GM21390 (cell line): ENCODE results near the gene FANK1.
A peak's percentile ranks its signal among the peaks of the same experiment; 100 is the strongest.

Source experiments
- ATAC-seq: cut with Tn5 transposase; IDR thresholded peaks from one replicate; pipeline ENCODE4 v1.9.1; 2021; ENCODE audit not compliant: unreplicated experiment

FANK1 gene

DNA sequence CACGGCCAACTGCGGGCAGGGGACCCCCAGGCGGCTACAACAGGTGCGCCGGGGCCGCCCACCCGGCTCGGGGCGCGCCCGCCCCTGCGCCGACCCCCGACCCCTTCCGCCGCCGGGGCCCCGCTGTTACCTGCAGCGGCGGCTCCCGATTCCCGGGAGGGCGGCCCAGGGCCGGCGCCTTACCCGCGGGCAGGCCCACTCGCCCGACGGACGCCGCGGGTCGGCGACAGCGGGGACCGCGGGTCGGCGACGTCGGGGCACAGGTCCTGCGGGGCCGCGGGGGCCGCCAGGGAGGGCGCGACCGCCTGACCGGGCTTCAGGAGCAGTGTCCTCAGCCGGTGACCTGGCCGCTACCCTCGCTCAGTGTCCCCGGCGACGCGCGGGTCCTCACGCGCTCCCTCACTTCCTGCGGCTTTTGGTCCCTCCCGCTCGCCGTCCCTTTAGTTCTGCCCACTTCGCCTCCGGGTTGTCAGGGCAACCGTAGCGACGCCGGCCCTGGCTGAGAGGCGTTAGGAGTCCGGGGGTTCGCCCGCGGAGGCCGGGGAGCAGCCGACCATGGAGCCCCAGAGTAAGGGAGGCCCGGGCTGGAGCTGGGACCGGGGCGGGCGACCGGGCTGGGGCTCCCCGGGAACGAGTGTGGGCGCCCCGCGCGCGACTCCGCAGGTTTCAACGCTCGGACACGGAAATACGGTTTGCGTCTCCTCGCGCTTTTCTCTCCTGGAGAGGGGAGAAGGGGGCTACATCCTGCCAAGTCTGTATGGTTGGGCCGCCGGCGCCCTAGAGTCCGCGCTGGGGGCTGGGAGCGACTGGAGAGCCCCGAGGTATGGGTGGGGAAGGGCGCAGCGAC, at the start of gene FANK1:
Gene FANK1, plus strand, starts transcription at position 477 of the 847 bp plus-strand sequence. Its CDS starts 79 bp downstream, at position 556.
- ATAC-seq: peak; percentile 86

DNA sequence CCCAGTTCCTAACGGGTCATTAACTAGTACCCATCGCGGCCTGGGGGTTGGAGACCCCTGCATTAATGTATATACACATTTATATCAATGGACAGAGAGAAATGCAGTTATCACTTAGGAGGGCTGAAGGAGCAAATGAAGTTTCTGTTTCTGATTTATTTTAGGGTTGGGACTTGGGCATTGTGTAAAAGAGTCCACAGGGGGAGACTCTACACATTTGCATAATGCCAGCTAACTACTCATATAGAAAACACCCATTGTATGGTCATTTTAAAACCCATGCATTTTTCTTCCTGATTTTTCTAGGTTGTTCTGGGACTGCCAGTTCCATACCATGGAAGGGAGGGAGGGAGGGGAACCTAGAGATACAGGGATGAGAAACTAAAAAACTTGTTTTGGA, 49.5 kb upstream of the FANK1 start:
- no peak for ATAC-seq

GRCh38 chr10:125848371-125848770, 48.0 kb upstream of the FANK1 start:
- no peak for ATAC-seq

- ATAC-seq: no peak
These were observed 47.5 kb upstream of the FANK1 start for GRCh38 chr10:125848857-125849256.

DNA sequence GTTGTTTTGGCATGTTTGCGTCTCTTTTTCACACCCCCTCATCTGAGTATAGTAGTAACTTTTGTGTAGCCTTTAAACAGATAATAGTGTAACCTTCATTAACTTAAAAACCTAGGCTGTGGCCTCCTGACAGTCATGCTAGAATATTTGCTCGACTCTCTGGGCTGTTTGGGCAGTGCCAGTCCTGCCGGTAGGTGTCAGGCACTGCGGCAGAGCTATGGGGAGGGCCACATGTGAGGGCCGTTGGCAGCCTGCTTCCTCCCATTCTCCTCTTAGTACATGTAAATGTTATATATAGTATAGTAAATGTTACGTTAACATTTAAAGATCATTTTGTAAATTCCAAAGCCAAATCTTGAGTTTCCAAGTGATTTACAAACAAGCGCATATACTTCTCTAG, 46.9 kb upstream of the FANK1 start:
- no peak for ATAC-seq

DNA sequence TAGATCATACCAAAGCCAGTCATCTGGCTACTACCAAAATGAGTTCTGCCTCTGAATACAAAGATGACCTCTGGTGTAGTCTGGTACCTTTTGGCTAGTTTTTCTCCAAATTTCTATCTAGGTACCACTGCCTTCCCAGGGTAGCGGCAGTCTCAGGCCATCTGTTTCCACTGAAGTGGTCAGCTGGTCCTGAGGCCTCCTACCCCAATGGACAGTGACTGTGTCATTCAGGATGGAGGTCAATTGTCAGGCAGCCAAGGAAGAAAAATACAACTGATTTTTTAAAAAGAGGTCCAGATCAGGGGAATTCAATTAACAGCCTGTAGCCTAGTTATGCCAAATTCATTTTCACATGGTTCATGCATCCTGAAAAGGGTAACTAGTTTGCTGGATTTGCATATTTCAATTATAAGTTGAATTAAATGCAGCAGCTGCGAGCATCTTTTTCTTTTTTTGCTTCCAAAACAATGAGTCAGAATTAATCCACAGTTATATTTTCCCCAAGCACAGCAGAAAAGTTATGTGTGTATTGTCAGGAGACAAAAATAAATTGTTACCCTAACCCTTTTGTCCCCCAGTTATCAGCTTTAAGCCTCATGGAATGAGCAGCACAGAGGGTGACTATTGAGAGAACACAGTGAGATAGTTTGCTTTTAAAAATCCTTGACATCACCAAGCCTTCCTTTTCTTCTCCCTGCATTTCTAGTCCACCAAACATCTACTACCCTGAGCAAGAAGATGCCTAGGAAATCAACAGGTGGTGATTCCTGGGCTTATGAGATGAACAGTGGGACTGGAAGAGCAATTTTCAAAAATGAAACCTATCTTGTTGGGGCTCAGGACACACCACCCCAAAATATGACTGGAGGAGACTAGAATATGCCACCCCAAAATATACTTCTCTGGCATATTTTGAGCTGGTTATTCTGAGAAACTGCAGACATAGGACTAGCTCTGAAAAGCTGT, 45.3 kb upstream of the FANK1 start:
- no peak for ATAC-seq

DNA sequence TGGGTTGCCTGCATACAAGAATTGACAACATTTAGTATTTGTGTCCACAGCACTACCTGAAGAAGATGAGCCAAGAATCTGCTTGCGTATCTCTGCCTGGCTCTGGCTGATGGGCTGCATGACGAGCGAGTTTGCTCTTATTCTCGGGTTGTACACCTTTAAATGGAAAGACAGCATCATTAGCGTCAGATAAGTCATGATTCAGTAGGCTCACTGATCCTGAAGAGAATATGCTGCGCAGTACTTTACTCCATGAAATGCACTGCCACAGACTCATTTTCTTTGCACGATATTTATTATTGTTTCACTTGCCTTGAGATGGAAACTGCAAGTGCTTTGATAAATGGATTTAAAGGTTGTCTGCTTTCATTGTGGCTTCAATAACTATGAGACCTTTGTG, 43.9 kb upstream of the FANK1 start:
- ATAC-seq: no peak

GRCh38 chr10:125857185-125857760, 39.1 kb upstream of the FANK1 start:
- ATAC-seq: no peak

- ATAC-seq: no peak
These were observed 37.1 kb upstream of the FANK1 start for GRCh38 chr10:125859128-125859817.

DNA sequence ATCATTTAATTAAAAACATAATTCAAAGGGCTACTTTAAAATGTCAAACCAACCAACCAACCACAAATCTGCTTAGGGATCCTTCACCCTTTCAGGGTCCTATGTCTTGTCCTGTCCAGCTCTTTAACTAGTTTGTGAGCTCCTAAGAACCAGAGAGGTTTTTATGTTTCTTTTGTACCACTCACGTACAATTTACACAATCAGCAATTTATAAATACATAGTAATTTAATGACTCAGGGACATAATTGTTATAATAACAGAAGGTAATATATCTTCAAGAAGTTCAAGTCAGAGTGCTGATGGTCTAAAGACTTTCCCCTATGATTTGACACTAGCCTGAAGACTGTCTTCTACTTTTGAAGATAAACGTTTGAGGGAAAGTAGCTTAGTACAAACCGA, 31.2 kb upstream of the FANK1 start:
- no peak for ATAC-seq

DNA sequence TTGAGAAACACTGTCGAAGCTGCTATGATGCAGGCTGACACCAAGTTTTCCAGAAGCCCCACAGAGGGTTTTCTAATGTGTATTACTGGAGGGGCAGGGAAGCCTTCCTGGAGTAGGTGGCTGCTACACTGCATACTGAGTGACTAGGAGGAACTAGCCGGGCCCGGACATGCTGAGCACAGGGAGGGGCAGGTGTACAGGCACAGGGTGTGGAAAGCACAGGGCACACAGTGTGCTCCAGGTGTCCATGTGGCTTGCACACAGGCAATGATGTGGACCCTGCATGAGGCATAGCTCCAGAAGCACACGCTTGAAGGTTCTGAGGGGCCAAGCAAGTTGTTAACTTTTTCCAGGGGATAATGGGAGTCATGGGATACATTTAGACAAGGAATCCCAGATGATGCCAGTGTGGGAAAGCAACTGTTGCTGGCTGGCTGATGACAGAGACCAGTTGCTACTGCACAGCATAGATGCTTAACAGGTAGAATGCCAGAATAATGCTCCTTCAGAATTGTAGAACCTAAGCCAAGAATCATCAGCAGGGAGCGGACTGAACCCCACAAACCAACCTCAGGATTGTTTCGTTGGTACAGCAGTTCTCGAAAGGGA, 29.8 kb upstream of the FANK1 start:
- no peak for ATAC-seq

DNA sequence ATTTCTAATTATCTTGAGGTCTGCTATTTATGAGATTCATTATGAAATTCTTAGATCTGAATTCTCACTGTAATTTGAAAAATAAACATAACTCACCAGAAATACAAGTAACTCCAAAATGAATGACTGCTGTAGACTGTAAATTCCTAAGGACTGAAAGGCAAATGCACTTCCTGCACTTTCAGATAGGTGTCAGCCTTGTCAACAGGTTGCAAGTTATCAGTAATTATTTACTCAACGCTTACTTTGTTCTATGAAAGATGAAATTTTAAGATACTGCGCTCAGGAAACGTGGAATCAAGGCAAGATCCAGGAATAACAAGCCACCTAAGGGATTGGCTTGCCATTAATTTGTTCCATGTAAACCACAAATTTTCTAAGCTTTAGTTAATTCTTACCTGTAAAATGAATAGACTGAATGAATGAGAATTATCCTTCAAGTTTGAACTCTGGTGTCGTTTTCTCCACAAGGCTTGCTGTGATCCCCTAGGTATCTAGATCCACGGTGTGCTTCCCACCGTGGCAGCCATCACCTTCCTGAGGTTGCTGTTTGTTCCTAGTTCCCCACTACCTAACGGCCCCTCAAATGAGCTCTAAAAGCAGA, 27.9 kb upstream of the FANK1 start:
- no peak for ATAC-seq

DNA sequence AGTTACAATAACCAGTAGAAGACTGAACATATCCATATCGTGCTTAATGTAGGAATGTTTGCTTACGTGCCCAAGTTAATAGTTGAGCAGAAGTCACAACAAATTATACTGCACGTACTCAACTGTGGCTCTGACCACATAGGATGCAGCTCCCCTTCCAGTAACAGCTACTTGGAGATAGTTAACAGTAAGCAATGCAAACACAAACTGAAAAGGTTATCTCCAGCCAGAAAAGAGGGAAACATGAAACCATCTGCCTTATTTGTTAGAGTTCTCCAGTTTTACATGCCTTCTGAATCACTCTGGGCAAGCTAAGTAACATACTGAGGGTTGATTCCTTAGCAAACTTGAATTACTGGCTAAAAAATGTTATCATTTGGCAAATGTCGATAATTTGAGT, 25.0 kb upstream of the FANK1 start:
- ATAC-seq: no peak

GRCh38 chr10:125878957-125879835, 17.2 kb upstream of the FANK1 start:
- no peak for ATAC-seq

- no peak for ATAC-seq
These were observed 15.6 kb upstream of the FANK1 start for GRCh38 chr10:125880719-125881118.

DNA sequence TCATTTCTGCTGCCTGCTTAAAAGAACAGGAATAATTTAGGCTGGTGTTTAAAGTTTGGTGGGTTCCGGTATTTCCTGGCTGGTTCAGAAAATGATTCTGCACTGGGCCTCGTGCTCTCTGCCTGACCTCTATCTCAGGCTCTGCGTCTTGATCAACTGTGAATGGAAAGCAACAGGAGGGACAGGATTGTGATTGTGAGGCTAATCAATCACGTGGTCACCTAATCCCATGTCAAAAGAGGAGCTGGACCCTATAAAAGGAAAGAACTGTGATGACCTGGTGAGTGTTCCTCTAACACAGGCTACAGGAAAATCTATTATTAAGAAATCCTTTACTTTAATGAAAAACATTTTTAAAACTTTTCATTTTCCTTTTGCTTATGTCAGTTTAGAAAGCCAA, 15.2 kb upstream of the FANK1 start, which contains the start of gene DHX32:
Gene DHX32, minus strand, starts transcription at position 101 of the 400 bp plus-strand sequence. CDS start 468 bp downstream, outside the sequence.
- ATAC-seq: no peak

GRCh38 chr10:125882596-125882995, 13.8 kb upstream of the FANK1 start:
- no peak for ATAC-seq

DNA sequence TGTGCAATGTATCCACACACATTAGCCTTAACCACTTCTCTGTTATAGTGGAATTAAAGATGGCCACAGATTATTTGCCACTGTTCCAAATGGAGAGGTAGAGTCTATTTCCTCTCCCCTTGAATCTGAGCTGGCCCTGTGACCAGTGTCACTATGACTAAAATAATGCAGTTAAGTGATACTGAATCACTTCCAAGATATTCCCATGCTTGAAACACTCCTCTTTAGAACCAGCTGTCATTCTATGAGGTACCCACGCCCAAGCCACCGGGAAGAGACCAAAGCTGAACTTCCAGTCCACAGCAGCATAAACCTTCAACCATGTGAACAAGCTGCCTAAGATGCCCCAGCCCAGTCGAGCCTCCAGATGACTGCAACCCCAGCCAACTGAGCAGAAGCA, 13.2 kb upstream of the FANK1 start:
- ATAC-seq: no peak

- no peak for ATAC-seq
These were observed 9.4 kb upstream of the FANK1 start for GRCh38 chr10:125886914-125887512.
